GM21526 (cell line): ENCODE measurements around the gene CEP350.
"Not testable (repeated sequence)": the region's sequence is repeated elsewhere in the genome, so short reads cannot be mapped to it uniquely, and the experiment has no call there.

ENCODE experiments used
- ATAC-seq: cut with Tn5 transposase; IDR thresholded peaks from one replicate; pipeline ENCODE4 v1.9.1; 2021; ENCODE audit warnings: moderate library complexity; ENCODE audit not compliant: unreplicated experiment, low FRiP score

The CEP350 gene

GRCh38 chr1:179978199-179979079 is 23.8 kb downstream of the CEP350 start:
- ATAC-seq: no peak

GRCh38 chr1:179984101-179984500 is 29.5 kb downstream of the CEP350 start:
- ATAC-seq: no peak

- ATAC-seq: no peak
These were observed 30.3 kb downstream of the CEP350 start for GRCh38 chr1:179984942-179985341.

- ATAC-seq: no peak
These were observed 36.2 kb downstream of the CEP350 start for GRCh38 chr1:179990847-179991246.

DNA sequence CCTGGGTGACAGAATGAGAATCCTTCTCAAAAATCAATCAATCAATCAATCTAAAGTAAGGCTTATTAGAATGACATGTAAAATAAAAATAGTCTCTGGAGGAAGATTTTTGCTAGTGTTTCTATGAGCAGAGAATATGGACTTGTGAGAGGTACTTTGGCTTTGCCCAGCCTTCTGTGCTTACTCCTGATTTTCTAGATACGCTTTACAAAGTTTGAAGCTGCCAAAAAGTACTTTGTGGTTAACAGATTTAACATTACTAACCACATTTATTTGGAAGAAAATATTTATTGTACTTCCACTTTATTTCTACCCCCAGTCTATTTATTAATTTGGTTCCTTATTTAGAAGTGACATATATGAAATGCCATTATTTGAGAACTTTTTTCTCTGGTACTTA is 41.0 kb downstream of the CEP350 start:
- no peak for ATAC-seq

DNA sequence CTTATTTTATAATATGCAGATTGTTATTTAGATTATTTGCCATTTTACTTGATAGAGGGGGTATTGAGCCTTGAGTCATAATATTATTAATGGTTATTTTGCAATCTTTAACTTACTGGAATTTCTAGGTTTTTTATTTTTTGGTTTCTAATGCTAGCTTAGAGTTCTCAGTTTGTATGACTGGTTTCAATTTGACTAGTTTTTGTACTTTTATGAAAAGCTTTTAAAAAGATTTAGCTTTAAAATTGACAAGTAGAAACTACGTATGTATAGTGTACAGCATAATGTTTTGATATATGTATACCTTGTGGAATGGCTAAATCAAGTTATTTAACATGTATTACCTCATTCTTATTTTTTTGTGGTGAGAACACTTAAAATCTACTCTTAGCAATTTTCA is 41.5 kb downstream of the CEP350 start:
- ATAC-seq: peak; percentile 54

GRCh38 chr1:180000575-180000974 is 46.0 kb downstream of the CEP350 start:
- no peak for ATAC-seq

- ATAC-seq: no peak
These were observed 47.8 kb downstream of the CEP350 start for GRCh38 chr1:180002437-180002836.

- peak; percentile 78 for ATAC-seq
These were observed 48.6 kb downstream of the CEP350 start for GRCh38 chr1:180003026-180003695.

DNA sequence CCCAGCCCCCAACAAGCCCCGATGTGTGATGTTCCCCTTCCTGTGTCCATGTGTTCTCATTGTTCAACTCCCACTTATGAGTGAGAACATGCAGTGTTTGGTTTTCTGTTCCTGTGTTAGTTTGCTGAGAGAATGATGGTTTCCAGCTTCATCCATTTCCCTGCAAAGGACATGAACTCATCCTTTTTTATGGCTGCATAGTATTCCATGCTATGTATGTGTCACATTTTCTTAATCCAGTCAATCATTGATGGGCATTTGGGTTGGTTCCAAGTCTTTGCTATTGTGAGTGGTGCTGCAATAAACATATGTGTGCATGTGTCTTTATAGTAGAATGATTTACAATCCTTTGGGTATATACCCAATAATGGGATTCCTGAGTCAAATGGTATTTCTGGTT is 52.2 kb downstream of the CEP350 start:
- not testable (repeated sequence) for ATAC-seq

DNA sequence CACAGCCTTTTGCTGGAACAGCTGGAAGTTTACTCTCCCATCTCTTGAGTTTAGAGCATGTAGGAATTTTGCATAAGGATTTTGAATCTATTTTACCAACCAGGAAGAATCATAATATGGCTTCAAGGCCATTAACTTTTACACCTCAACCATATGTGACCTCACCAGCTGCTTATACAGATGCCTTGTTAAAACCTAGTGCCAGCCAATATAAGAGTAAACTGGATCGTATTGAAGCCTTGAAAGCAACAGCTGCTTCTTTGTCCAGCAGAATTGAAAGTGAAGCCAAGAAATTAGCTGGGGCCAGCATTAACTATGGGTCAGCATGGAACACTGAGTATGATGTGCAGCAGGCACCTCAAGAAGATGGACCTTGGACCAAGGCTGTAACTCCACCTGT is 65.4 kb downstream of the CEP350 start:
- no peak for ATAC-seq

DNA sequence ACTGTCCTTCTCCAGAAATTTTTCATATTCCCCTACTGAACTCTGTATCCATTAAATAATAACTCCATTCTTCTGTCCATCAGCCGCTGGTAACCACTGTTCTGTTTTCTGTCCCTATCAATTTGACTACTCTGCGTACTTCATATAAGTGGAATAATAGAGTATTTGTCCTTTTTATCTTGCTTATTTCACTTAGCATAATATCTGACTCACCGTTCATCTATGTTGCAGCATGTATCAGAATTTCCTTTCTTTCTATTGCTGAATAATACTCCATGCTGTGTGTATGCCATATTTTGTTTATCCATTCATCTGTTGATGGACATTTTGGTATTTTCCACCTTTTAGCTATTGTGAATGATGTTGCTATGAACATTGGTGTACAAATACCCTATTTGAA is 71.9 kb downstream of the CEP350 start:
- ATAC-seq: no peak

- no peak for ATAC-seq
These were observed 73.4 kb downstream of the CEP350 start for GRCh38 chr1:180027949-180028445.

GRCh38 chr1:180028864-180029263 is 74.3 kb downstream of the CEP350 start:
- ATAC-seq: no peak

DNA sequence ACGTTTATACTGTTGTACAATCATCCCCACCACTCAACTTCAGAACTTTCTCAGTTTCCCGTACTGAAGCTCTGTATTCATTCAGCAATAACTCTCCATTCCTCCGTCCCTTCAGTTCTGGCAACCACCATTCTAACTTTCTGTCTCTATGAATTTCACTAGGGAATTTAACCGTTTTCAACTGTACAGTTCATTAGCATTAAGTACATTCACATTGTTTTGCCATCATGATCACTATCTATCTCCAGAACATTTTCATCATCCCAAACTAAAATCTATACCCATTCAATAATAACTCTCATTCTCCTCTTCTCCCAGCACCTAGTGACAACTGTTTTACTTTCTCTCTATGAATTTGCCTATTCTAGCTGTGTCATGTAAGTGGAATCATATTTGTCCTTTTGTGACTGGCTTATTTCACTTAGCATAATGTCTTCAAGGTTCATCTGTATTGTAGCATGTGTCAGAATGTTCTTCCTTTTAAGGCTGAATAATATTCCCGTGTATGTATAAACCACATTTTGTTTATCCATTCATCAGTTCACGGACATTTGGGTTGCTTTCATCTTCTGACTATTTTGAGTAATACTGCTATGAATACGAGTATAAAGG is 75.0 kb downstream of the CEP350 start:
- ATAC-seq: no peak

DNA sequence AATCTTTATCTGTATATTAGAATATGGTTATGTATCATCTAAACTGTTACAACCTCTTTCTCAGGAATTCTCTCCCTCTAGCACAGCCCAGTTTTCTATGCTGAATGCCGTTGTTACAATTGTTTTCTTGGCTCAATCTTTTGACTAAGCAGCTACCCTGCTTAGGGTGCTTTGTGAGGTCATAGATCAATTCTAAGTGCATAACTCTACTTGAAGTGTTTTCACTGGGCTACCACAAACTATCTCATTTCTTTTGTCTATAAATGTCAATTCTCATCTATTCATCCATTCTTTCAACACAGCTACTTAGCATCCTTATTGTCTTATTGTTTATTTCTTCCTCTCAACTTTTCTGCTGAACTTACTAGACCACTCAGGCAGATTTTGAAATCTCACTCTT is 77.1 kb downstream of the CEP350 start:
- no peak for ATAC-seq

DNA sequence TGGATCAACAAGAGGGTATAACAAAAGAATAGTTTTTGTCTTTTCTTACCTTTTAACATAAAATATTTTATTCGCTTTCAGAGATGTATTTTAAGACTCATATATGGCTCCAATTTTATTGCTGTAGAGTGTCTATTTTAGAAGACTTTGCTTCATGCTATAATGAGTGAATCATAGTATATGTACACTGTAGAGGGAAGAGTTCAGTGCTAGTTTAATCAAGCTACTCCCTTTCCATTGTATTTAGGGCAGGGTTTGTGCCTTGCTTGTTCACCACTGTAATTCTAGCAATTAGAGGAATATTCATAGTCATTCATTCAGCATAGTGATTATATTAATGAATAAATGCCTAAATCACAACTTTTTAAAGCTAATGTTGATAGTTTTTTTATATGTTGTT is 78.8 kb downstream of the CEP350 start:
- no peak for ATAC-seq

DNA sequence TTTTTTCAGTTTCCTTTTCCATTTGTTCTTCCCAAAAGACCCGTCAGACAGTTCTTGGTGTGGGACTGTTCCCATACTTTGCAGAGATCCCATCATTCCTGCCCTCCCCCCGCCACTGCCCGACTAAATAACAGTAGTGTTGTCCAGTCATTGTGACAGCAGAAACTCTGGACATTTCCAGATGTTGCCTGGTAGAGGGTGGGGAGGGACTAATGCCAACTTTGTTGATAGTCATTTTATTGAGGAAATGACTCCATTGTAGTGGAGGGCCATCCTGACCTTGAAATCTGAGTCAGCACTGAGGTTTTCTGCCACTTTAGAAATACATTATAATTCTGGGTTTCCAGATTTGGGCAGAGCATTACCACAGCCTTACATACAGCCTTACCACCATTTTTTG is 85.4 kb downstream of the CEP350 start:
- no peak for ATAC-seq

- no peak for ATAC-seq
These were observed 87.0 kb downstream of the CEP350 start for GRCh38 chr1:180041582-180041981.

DNA sequence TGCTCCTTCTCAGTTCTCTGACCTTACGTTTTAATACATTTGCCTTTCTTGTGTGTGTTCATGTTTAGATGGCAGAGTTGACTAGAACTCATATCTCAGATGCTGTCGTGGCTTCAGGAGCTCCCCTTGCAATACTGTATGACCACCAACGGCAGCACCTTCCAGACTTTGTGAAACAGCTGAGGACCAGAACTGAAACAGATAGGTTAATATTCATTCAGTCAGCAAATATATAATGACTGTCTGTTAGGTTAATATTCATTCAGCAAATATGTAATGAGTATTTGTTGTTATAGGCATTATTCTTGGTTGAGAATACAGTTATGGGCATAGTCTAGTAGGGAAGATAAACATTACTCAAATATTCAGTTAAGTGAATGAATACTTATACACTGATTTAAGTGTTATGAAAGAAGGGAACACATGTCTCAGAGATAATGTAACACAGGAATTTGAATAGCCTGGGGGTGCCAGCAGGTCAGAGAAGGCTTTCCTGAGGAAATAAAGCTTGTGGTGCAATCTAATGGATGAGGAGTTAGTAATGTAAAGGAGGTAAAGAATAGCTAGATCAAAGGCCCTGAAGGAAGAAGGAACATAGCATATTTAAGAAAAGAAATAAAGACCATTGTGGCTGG is 88.5 kb downstream of the CEP350 start:
- ATAC-seq: no peak

GRCh38 chr1:180043785-180044184 is 89.2 kb downstream of the CEP350 start:
- no peak for ATAC-seq
